Stromal cell of bone marrow (primary cell): ENCODE results near the gene GPRC6A.
"Not testable (repeated sequence)": the region's sequence is repeated elsewhere in the genome, so short reads cannot be mapped to it uniquely, and the experiment has no call there.

ENCODE experiments used
- DNase-seq: peaks from one replicate; pipeline ENCODE4 v3.0.0-alpha.2; 2012; ENCODE audit warnings: low read depth

GPRC6A gene, protein sequence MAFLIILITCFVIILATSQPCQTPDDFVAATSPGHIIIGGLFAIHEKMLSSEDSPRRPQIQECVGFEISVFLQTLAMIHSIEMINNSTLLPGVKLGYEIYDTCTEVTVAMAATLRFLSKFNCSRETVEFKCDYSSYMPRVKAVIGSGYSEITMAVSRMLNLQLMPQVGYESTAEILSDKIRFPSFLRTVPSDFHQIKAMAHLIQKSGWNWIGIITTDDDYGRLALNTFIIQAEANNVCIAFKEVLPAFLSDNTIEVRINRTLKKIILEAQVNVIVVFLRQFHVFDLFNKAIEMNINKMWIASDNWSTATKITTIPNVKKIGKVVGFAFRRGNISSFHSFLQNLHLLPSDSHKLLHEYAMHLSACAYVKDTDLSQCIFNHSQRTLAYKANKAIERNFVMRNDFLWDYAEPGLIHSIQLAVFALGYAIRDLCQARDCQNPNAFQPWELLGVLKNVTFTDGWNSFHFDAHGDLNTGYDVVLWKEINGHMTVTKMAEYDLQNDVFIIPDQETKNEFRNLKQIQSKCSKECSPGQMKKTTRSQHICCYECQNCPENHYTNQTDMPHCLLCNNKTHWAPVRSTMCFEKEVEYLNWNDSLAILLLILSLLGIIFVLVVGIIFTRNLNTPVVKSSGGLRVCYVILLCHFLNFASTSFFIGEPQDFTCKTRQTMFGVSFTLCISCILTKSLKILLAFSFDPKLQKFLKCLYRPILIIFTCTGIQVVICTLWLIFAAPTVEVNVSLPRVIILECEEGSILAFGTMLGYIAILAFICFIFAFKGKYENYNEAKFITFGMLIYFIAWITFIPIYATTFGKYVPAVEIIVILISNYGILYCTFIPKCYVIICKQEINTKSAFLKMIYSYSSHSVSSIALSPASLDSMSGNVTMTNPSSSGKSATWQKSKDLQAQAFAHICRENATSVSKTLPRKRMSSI

DNA sequence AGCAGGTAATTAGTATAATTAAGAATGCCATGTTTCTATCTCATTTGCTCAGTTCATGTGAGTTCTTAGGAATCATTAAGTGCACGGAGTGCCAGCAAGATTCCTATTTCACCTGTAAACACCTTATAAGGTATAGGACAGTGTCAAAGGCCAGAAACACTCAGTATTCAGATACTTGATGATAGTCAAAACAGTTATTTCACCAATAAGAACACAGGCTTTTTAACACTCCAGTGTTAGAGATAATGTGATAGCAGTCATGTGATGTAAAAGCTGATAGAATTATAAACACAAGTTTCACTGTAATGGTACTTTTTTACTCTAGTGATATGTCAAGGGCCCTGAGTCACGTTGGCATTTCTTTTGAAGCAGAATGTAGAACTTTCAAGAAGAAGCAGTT, at the start of gene GPRC6A:
TSS of gene GPRC6A (minus strand) at position 101 of the 400 bp plus-strand sequence. CDS start at position 31, 70 bp downstream.
- DNase-seq: no peak

DNA sequence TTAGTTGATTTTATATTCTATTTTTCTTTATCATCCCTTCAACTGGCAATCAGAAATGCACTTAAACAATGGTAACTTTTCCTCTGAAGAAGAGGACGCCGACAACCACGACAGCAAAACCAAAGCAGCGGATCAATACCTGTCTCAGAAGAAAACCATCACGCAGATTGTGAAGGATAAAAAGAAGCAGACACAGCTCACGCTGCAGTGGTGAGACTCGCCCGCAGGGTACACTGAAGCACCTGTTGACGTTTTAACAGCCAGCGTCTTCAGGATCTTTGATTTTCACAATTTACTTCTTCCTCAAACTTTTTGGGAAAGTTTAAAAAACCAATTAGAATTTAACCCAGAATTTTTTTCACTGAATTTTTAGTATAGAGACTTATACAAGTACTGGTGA, 48.9 kb upstream of the GPRC6A start:
- no peak for DNase-seq

DNA sequence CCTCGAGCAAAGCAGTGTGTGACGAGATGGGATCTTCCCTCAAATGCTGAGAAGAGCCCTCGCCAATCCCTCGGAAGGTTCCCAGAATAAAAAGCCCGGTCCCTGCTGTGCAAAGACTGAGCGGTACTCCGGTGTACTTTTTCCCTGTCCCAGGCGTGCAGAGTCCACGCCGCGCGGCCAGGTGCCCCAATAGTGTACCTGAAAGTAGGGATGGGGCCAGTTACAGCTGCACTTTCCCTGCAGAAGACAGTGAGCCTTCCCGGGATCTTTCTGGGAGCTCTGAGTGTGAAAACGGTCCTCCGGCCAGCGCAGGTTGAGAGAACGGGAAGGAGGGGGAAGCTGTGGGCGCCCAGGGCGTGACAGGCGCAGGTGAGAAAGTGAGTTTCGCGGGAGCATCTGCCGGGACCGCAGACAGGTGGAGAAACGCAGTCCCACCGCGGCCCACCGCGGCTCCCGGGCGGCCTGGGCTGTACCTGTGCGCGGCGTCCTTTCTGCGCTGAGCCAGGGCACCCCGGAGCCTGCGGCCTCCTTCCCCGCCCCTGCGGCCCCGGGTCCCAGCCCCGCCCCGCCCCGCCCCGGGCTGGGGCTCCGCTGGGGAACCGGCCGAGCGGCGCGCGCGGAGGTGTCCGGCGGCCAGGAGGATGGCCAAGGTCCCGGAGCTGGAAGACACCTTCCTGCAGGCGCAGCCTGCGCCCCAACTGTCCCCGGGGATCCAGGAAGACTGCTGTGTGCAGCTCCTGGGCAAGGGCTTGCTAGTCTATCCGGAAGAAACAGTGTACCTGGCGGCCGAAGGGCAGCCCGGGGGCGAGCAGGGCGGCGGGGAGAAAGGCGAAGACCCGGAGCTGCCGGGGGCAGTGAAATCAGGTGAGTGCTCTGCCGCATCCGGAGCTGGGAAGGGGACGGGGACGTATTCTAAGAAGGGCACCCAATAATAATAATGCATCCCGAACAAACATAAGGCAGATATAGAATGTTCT, 48.0 kb upstream of the GPRC6A start, which contains the start of gene RFX6:
TSS of gene RFX6 (plus strand) at position 608 of the 977 bp plus-strand sequence. CDS start at position 642, 34 bp downstream.
- no peak for DNase-seq

DNA sequence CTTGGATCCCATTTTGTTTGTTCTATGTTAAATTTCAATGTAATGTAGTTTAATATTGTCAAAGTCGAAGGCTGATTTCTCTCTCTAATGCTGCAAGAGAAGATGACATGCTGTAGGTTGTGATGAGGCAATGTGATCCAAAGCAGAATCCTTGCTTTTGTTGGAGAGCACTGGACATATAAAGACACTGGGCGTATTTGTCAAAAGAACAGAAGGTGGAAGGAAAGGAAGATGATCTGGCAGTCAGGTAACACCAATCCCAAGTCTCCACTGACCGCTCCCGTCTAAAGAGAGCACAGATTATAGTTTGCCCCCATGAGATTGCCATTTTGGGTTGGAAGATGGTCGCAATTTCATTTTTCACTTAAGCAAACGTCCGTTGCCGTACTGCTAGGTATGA, 47.2 kb upstream of the GPRC6A start:
- no peak for DNase-seq

DNA sequence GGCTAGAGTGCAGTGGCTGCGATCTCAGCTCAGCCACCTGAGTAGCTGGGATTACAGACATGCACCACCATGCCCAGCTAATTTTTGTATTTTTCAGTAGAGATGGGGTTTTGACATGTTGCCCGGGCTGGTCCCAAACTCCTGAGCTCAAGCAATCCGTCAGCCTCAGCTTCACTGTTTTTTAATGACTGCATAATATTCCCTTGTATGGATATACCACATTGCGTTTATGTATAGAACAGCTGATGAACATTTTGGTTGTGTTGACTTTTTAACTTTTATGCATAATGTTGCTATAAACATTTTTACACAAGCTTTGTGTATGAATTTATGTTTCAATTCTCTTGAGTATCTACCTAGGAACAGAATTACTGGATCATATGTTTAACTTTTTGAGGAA, 43.9 kb upstream of the GPRC6A start:
- DNase-seq: no peak

DNA sequence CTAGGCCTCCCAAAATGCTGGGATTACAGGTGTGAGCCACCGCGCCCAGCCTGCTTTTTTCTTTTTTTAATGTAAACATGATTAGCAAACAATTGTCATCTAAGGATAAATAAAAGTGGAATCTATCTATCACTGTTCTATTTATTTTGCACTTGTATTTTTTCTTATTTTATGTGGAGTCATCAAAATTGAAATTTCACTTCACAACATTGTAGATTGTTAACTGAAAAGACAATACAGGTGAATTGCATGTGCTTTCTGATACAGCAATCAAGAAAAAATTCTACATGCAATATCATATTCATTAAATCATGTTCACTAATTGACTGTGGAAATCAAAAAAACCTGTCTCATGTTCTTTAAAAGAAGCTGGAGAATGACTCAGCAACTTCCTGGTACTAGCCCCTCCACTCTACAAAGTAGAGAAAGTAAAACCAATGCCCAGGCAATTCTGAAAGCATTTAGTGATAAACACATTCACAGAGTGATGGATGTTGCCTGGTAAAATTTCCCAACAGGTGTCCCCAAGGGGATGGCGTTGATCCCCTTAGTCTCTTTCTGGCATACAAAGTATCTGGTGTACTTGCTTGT, 37.5 kb upstream of the GPRC6A start:
- no peak for DNase-seq

DNA sequence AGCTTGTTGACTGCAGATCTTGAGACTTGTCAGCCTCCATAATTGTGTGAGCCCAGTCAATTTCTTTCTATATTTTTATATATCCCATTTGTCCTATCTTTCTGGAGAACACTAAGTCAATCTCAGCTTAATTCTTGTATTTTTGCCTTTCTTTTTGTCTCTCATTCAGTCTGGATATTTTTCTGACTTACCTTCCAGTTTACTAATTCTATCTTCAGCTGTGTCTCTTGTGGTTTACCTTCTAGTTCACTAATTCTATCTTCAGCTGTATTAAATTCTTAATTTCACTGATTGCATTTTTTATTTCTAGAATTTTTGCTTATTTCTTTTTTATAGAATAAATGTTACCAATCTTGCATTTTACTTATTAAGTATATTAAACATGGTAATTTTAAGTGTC, 30.4 kb upstream of the GPRC6A start:
- no peak for DNase-seq

DNA sequence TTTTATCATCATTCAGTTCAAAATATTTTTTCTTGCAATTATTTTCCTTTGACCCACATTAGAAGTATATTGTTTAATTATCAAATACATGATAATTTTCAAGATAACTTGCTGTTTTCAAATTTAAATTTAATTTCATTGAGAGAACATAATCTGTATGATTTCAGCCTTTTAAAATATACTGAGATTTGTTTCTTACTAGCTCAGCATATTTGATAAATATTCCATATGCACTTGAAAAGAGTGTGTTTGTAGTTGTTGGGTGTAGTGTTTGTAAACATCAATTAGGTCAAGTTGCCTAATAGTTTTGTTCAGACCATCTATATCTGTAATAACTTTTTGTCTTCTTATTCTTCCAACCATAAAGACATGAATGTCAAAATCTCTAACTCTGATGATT, 29.2 kb upstream of the GPRC6A start:
- DNase-seq: no peak

DNA sequence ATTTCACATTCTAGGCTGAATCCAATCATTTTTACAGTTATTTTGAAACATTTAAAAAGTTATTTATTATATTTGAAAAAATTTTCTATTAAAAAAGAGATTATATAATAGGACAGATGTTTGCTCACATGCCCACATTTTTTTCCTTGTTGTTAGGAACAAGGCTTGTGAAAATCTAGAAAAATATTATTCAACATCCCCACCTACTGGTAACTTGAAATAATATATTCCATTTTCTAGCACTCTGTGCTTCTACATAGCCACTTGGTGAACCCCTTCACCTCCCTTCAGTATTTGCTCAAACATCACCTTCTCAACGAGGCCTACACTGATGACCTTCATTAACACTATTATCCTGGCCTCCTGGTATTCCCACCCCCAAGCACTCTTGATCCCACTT, 18.3 kb upstream of the GPRC6A start:
- peak; percentile 18 for DNase-seq

DNA sequence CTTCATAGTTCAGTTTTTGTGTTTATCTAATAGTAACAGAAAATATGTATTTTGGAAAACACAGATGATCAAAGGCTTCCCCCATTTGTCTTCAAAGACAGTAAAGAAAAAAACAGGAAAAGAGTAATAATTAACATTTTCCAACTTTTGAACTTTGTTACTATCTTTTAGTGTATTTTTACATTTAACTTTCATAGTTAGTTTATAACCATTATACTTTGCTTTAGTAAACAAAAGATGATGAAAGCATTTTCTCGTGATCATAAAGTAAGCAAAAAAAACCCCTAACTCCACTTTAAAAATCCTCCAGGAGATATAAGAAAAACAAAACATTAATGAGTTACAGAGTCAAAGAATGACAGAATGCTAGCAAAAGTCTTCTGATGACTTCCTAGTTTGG, 13.6 kb upstream of the GPRC6A start:
- no peak for DNase-seq

DNA sequence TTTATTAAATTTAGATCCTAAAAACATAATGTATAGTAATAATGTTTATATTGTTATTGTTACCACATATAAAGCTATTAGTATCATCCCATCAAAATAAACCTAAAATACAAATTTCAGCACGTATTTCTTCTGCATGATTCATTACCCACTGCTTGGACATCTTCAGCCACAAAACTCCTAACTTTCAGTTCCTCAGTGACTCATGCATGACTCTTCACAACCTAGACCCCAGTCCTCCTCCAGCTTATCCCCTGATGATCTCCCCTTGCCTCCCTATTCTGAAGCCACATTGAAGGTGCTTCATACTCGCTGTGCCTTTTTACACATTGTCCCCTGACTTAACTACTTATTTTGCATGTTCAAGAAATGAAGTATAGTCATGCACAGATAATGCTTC, 11.2 kb upstream of the GPRC6A start:
- DNase-seq: peak; percentile 9

DNA sequence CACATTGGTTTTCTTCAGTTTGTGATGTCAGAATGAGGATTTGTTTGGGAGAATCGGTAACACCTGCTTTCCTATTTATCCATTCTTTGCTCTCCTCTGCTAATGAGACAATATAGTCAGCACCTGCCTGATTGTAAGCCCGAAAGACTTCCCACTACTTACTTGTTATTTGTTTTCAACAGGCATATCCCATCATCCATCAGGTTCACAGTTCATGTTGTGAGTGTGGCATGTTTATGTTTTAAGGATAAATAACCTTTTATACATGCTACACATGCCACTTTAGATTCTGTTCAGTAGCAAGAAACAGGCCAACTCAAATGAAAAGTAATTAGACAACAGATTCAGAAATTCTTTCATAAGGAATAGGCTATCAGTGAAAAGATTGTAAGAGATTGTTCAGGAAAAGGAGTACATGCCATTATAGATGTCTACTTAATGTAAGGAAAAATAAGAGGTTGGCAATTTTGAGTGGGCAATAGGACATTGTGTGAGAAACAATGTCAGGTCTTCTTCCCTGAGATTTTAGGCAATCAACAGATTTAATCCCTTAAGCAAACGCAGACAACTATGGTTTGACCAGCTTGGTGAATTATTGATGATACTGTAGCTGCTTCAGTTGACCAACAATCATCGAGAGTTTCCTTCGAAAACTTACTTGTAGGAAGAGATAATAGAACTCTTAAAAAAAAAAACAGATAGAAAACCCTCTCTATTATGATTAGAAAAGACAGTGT, 7.9 kb upstream of the GPRC6A start:
- DNase-seq: no peak

DNA sequence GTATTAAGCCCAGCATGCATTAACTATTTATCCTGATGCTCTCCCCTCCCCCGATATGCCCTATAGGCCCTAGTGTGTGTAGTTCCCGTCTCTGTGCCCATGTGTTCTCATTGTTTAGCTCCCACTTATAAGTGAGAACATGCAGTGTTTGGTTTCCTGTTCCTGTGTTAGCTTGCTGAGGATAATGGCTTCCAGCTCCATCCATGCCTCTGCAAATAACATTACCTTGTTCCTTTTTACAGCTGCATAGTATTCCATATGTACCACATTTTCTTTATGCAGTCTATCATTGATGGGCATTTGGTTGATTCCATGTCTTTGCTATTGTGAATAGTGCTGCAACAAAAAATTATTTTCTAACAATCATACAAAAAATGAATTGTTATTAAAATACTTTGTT, 5.6 kb upstream of the GPRC6A start:
- DNase-seq: not testable (repeated sequence)

DNA sequence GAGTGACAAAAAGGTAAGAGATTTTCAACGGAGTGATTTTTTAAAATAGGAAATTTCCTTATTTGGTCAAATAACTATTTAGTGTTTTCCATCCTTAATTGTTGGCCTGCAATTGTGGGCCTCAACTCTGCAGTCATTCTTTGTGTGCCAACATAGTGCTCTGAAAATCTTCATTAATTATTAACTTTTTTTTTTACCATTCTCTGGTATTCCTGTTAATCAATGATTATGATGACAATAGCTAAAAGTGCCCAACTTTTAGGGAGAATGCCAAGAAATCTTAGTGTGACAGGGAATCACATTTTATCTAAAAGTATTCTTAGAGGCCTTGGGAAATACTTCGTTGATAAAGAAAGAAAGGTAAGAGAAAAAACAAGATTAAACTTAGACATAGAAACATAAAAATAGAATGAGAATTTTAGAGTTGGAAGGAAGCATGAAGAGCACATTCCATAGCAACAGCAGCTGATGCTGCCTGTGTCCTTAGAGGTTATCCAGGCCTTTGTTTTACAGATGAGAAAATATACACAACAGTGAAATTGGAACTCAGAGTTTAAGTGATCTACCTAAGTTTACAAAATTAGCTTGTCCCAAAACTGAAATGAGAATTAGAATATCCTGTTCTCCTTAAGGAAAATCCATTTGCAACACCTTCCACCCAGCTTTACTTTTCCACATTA, 1.2 kb downstream of the GPRC6A start:
- no peak for DNase-seq

DNA sequence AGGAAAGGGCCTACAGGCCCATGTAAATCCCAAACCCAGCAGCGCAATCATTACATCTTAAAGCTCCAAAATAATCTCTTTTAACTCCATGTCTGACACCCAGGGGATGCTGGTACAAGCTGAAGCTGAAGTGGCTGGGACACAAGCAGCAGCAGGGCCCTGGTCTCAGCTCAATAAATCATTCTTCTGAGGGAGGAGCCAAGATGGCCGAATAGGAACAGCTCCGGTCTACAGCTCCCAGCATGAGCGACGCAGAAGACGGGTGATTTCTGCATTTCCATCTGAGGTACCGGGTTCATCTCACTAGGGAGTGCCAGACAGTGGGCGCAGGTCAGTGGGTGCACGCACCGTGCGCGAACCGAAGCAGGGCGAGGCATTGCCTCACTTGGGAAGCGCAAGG, 12.5 kb downstream of the GPRC6A start:
- not testable (repeated sequence) for DNase-seq

DNA sequence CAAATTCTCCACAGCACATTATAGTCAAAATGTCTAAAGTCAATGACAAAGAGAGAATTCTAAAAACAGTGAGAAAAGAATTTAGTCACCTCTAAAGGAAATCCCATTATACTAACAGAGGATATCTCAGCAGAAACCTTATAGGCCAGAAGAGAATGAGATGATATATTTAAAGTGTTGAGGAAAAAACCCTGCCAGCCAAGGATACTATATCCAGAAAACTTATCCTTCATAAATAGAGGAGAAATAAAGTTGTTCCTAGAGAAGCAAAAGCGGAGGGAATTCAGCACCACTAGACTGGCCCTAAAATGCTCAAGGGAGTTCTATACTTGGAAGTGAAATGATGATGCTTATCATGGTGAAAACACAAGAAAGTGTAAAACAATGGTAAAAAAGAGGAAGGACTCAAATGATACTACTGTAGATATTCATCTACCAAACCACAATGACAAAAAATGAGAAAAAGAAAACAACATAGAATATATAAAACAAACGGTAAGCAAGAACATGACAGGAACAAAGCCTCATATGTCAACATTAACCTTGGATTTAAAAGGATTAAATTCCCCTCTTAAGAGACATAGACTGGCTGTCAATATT, 16.7 kb downstream of the GPRC6A start:
- DNase-seq: no peak

DNA sequence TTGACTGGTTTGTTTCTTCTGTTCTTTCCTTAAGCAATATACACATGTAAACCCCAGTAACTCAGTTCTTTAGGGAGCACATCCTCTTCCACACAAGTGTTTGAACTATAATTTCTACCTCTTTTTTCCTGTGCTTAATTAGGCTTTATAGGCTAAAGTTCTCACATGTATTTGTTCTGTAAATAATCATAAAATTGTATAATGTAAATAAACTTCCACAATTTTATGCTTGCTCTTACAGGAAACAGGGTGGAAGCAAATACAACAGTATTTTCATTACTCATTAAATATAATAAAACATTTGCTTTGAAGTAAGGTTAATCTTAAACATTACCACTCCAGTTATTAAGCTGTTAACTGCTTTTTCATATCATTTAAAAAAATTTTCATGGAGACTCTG, 26.9 kb downstream of the GPRC6A start:
- DNase-seq: no peak

DNA sequence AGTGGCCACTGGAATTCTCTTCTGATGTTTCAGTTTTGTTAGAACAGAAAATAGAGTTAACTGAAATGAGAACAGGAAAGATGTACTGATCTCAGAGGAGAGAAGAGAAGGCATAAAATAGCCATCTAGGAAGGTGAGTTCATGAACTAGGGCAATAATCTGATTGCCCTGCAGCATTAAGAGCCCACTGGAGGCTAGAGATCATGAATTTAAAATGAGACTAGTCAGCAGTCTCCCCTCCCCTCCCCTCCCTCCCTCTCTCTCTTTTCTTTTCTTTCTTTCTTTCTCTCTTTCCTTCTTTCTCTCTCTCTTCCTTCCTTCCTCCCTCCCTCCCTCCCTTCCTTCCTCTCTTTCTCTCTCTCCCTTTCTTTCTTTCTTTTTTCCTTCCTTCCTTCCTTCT, 28.9 kb downstream of the GPRC6A start:
- no peak for DNase-seq

DNA sequence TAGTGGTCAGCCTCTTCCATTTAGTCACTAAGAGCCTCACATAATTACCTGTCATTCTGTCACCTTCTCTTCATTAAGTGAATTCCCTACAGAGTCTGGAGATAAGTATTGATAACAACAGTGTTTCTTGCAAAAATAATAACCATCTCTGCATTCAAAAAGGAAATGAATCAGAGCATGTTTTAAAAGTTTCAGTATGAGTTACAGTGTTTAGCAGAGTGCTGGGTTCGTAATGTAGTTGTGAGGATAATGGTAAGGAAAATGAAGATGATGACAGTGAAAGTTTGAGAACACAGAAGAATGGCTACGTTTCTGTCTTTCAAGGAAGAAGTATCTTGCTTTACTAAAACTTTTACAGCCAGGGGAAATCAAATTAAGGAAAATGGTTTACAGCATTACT, 31.3 kb downstream of the GPRC6A start:
- DNase-seq: no peak

DNA sequence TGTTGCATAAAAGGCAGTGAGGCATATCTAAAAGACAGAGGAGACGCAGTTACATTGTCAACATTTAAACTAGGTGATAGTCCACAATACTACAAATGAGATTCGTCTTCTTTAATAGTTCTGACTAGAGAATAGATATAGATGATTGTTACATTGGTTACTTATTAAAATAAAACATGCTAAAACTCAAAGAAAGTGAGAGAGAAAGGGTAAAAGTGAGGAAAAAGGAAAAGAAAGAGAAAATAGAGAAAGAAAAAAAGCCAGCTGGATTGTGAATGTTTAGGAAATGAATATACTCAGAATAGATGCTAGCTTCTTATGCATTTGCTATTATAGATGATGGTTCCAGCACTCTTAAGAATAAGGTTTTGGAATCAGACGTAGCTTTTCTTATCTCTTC, 35.7 kb downstream of the GPRC6A start:
- no peak for DNase-seq
